MCF 10A (cell line): ENCODE data around the gene MACROH2A2. TPM values are rescaled to one million over a fixed set of nuclear protein-coding genes. Genes with fewer than 3 reads are reported as not detected.
"Not testable (repeated sequence)": the region's sequence is repeated elsewhere in the genome, so short reads cannot be mapped to it uniquely, and the experiment has no call there.

Experiments
- BruUV-seq: library from RNA; stranded (reverse); fragments of 400-500 nt; replicated peaks from 2 replicates; lab custom pipeline; 2021; lab: Mats Ljungman, UMichigan
- CTCF ChIA-PET: fragments of 300-600 bp; sonication (Branson Sonifier 250); formaldehyde crosslinking; extraction: SDS; loops from one replicate; lab custom pipeline; 2021; ENCODE audit warnings: antibody characterized with exemption, inconsistent platforms; lab: Yijun Ruan, JAX
- POLR2A ChIA-PET: fragments of 300-600, 350-650 bp; sonication (Branson Sonifier 250); formaldehyde crosslinking; extraction: SDS; loops from one replicate; lab custom pipeline; 2020; ENCODE audit warnings: antibody characterized with exemption, inconsistent platforms; lab: Yijun Ruan, JAX
- DNase-seq: peaks from one replicate; pipeline ENCODE4 v3.0.0-alpha.2; 2018; ENCODE audit not compliant: unreplicated experiment
- H3K27ac Mint-ChIP-seq: one replicate; pipeline ENCODE4 v1.8.0; 2022; ENCODE audit warnings: mild to moderate bottlenecking, low read depth, mixed read lengths; ENCODE audit not compliant: unreplicated experiment
- H3K27me3 Mint-ChIP-seq: one replicate; pipeline ENCODE4 v1.8.0; 2022; ENCODE audit warnings: mixed read lengths; ENCODE audit not compliant: insufficient read depth, unreplicated experiment
- H3K36me3 Mint-ChIP-seq: one replicate; pipeline ENCODE4 v1.8.0; 2022; ENCODE audit warnings: mild to moderate bottlenecking, moderate library complexity, mixed read lengths; ENCODE audit not compliant: insufficient read depth, unreplicated experiment
- H3K4me1 Mint-ChIP-seq: one replicate; pipeline ENCODE4 v1.8.0; 2022; ENCODE audit warnings: mixed read lengths; ENCODE audit not compliant: insufficient read depth, unreplicated experiment
- H3K4me3 Mint-ChIP-seq: one replicate; pipeline ENCODE4 v1.8.0; 2022; ENCODE audit warnings: mild to moderate bottlenecking, moderate library complexity, mixed read lengths; ENCODE audit not compliant: unreplicated experiment
- H3K9me3 Mint-ChIP-seq: one replicate; pipeline ENCODE4 v1.8.0; 2022; ENCODE audit warnings: mixed read lengths; ENCODE audit not compliant: unreplicated experiment
- CTCF ChIP-seq: fragments of 200-600 bp; IDR thresholded peaks from one replicate; pipeline ENCODE4 v1.8.0; 2022; ENCODE audit warnings: antibody characterized with exemption, mild to moderate bottlenecking; ENCODE audit not compliant: unreplicated experiment
- intact Hi-C: fragments of 100-400 bp; cut with micrococcal nuclease; formaldehyde crosslinking; loops from 2 replicates; pipeline ENCODE4 v1.14.1; 2022
- total RNA-seq: library from RNA; stranded (reverse); gene quantifications from 2 replicates; pipeline ENCODE4 v1.2.3, GENCODE V29; 2022

Gene MACROH2A2
- total RNA-seq, 1 experiment from 2014 or later: 17.6 TPM

- Mint-ChIP-seq H3K27ac (no peak overlapping the region), H3K9me3 (no peaks in the 10 kb centered on the region), H3K4me3 (no peak overlapping the region), H3K27me3 (no peaks in the 10 kb centered on the region), H3K36me3 (peaks cover 60% of the 10 kb centered on the region), H3K4me1 (peaks cover 14% of the 10 kb centered on the region)
- POLR2A ChIA-PET: interaction anchor here (3.5 to 5.0 kb wide), 2 partner anchors 71 to 216 kb away, joined by 33 to 42 read pairs; no protein-coding TSS in a partner anchor
- intact Hi-C loops: no loop called here
- BruUV-seq: no TSS peak
- TF ChIP-seq CTCF: no peak
- no peak for DNase-seq
- CTCF ChIA-PET: interaction anchor here (1.1 to 1.5 kb wide), 2 partner anchors 12 to 45 kb away, joined by 3 read pairs; no protein-coding TSS in a partner anchor
Measured at GRCh38 chr10:70148516-70148915, 95.9 kb downstream of the MACROH2A2 start.

DNA sequence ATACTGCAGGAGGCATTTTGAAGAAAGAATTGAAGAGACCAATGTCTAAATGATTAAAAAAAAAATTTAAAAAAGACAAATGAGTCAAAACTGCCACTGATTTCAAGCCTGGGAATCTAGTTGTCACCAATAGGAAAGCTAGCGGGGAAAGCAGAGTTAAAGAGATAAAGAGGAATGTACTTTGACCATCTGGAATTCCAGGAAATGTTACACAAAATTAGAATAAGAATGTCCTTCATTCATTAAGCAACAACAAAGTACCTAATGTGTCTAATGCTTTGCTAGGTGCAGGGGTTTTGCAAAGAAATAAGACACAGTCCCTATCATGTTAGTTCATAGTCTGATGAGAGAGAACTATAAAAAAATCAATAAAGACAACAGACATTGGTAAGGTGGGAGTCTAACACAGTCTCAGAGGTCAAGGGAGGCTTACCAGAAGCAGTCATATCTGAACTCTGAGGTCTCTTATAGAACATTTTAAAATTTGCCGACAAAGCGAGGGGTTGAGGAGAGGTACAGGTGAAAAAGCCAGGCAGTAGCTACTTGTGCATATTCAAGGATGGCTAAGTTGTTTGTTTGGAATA lies 102.7 kb downstream of the MACROH2A2 start:
- Mint-ChIP-seq H3K36me3 (peaks cover 95% of the 10 kb centered on the region), H3K27me3 (no peaks in the 10 kb centered on the region), H3K9me3 (no peaks in the 10 kb centered on the region), H3K4me3 (no peak overlapping the region), H3K4me1 (peaks cover 5% of the 10 kb centered on the region), H3K27ac (peak overlapping the region; percentile 28)
- no peak for TF ChIP-seq CTCF
- ChIA-PET CTCF (interaction anchor here (0.8 to 1.2 kb wide), 2 partner anchors 39 to 209 kb away, joined by 3 read pairs; no protein-coding TSS in a partner anchor), POLR2A (interaction anchor here (0.6 to 4.2 kb wide), 5 partner anchors 8 to 250 kb away, joined by 3 to 16 read pairs (median 4); partner anchors contain the start of gene SAR1A)
- no TSS peak for BruUV-seq
- intact Hi-C loops: no loop called here
- DNase-seq: no peak

- ChIA-PET POLR2A (interaction anchor here (0.7 to 1.9 kb wide), 4 partner anchors 9 to 12 kb away, joined by 4 to 9 read pairs (median 4); partner anchors contain the start of gene TYSND1), CTCF (interaction anchor here (0.6 to 1.7 kb wide), 2 partner anchors 11 to 46 kb away, joined by 3 to 8 read pairs; partner anchors contain the start of gene TYSND1)
- intact Hi-C loops: no loop called here
- H3K9me3 Mint-ChIP-seq: no peaks in the 10 kb centered on the region
- no peak for TF ChIP-seq CTCF
- H3K36me3 Mint-ChIP-seq: peaks cover 83% of the 10 kb centered on the region
- H3K4me1 Mint-ChIP-seq: peaks cover 15% of the 10 kb centered on the region
- no TSS peak for BruUV-seq
- H3K27me3 Mint-ChIP-seq: no peaks in the 10 kb centered on the region
- no peak for DNase-seq
- no peak overlapping the region for H3K4me3 Mint-ChIP-seq
- H3K27ac Mint-ChIP-seq: no peak overlapping the region
Measured at GRCh38 chr10:70158113-70158512, 105.5 kb downstream of the MACROH2A2 start.

- peaks cover 25% of the 10 kb centered on the region for H3K4me1 Mint-ChIP-seq
- H3K9me3 Mint-ChIP-seq, BruUV-seq, H3K4me3 Mint-ChIP-seq, H3K27me3 Mint-ChIP-seq, H3K27ac Mint-ChIP-seq, DNase-seq, intact Hi-C loops: not testable (repeated sequence)
- ChIA-PET POLR2A (interaction anchor here (0.6 to 1.4 kb wide), 6 partner anchors 9 to 325 kb away, joined by 3 to 6 read pairs (median 4); partner anchors contain the start of genes EIF4EBP2 and TYSND1), CTCF (interaction anchor here (1.0 to 1.5 kb wide), 2 partner anchors 43 to 206 kb away, joined by 3 to 6 read pairs; no protein-coding TSS in a partner anchor)
- H3K36me3 Mint-ChIP-seq: peaks cover 74% of the 10 kb centered on the region
Measured at GRCh38 chr10:70159366-70159765, 106.7 kb downstream of the MACROH2A2 start.
